ENCODE measurements around the gene CORO2B.

Gene CORO2B

DNA sequence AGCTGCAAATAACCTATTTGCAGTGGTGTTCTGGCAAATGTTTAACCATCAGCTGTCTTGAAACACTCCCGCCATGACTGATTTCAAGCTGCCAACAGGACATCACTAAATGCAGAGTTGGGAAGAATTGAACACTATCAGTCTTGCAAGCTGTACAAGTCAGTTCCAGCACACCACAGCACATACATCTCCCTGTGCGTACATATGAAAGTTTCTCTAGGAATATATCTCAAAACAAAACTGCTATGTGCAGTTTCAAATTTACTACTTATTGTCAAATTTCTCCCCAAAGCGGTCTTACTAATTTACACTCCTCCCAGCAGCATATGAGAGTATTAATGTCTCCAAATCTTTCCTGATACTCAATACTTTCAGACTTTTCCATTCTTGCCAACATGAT is 30.4 kb upstream of the CORO2B start:
- TF ChIP-seq, protein P1, sequence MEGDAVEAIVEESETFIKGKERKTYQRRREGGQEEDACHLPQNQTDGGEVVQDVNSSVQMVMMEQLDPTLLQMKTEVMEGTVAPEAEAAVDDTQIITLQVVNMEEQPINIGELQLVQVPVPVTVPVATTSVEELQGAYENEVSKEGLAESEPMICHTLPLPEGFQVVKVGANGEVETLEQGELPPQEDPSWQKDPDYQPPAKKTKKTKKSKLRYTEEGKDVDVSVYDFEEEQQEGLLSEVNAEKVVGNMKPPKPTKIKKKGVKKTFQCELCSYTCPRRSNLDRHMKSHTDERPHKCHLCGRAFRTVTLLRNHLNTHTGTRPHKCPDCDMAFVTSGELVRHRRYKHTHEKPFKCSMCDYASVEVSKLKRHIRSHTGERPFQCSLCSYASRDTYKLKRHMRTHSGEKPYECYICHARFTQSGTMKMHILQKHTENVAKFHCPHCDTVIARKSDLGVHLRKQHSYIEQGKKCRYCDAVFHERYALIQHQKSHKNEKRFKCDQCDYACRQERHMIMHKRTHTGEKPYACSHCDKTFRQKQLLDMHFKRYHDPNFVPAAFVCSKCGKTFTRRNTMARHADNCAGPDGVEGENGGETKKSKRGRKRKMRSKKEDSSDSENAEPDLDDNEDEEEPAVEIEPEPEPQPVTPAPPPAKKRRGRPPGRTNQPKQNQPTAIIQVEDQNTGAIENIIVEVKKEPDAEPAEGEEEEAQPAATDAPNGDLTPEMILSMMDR (IDR thresholded peaks at IDR 0.05; ENCODE audit: low read depth, low read length): no peak
- no peaks in the 10 kb centered on the region for H3K36me3 ChIP-seq

DNA sequence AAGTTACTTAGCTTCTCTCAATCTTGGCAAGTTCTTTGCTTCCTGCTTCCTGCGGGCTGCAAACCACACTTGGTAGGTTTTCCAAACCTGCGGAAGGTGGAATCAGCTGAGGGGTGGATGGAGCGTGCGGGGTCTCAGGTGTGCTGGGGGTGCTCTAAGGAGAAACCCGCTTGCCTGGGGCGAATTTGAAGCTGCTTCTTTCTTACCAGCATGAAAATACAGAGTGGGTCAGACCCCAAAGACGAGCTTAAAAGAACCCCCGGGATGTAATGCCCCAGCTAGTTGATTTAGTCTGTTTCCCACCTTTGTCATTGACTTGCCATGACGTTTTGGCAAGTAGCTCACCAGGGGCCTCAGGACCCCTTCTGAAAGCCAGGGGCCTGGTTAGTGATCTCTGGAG is 28.8 kb upstream of the CORO2B start:
- no peak for DNase-seq
- no peak overlapping the region for H3K27ac ChIP-seq
- peaks cover 4% of the 10 kb centered on the region for H3K9me3 ChIP-seq (ENCODE audit: severe bottlenecking)
- H3K36me3 ChIP-seq: no peaks in the 10 kb centered on the region; the same call in 1 of the 2 replicates
- H3K4me3 ChIP-seq (ENCODE audit: low read depth, low read length): no peak overlapping the region
- H3K27me3 ChIP-seq (ENCODE audit: insufficient read depth, low read depth, severe bottlenecking): no peaks in the 10 kb centered on the region
- TF ChIP-seq, protein P1 (IDR thresholded peaks at IDR 0.05; ENCODE audit: low read depth, low read length): no peak

More for the DNA sequence above, 30.4 kb upstream of the CORO2B start:
- Histone ChIP-seq H3K4me3 (ENCODE audit: low read depth, low read length) (no peak overlapping the region), H3K27ac (no peak overlapping the region), H3K27me3 (ENCODE audit: insufficient read depth, low read depth, severe bottlenecking) (no peaks in the 10 kb centered on the region), H3K9me3 (ENCODE audit: severe bottlenecking) (peaks cover 4% of the 10 kb centered on the region)
- no peak for DNase-seq

DNA sequence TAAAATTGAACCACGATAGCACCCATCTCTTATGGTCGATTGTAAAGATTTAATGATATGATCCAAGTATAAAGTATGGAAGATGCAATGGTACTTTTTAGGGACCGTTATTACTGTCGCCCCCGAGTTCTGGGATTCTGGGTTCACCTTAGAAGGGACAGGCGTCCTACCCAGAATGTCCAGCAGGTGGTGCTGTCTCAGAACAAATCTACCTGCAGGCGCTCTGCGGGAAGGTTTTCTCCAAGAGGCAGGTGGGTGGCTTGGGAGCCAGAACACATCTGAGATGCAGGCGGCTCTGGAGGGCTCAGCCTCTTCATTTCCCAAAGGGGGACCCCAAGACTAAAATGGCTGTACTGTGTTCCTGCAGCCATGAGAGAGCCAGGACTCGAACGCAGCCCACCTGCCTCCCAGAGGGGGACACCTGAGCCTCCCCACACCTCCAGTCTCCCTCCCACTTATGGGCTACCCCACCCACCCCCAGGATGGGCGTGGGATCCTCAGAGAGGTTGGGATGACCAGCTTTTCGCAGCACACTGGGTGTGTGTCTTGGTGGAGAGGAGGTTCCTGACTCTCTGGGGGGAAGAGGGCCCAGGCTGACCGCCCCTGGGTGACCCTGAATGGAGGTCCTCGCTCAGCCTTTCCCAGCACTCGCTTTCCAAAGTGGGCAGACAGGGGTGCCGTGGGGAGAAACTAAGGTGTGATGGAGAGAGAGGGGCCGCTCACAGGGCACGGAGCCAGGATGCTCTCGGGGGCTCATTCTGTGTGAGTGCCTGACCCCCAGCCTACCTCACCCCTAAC is 28.1 kb upstream of the CORO2B start:
- no peaks in the 10 kb centered on the region; the same call in 1 of the 2 replicates for H3K36me3 ChIP-seq
- TF ChIP-seq, protein P1 (IDR thresholded peaks at IDR 0.05; ENCODE audit: low read depth, low read length): peak; percentile 84
- peaks cover 4% of the 10 kb centered on the region for H3K9me3 ChIP-seq (ENCODE audit: severe bottlenecking)
- H3K27me3 ChIP-seq (ENCODE audit: insufficient read depth, low read depth, severe bottlenecking): no peaks in the 10 kb centered on the region
- H3K27ac ChIP-seq: no peak overlapping the region
- DNase-seq: peak; percentile 82
- no peak overlapping the region for H3K4me3 ChIP-seq (ENCODE audit: low read depth, low read length)

DNA sequence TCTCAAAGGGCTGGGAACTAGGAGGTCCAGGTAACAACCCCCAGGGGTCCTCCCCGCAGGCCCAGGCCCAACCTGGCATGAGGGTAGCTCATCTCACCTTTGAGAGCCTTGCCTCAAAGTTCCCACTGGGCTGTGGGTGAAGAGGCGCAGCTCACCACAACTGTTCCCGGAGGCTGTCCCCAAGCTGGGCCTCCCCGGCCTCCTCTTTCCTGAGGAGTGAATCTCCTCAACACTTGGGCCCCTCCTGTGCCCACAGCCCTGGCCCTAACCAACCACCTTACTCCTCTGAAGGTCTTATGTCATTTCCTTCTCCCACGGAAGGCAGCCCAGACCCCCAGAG is 27.5 kb upstream of the CORO2B start:
- TF ChIP-seq, protein P1 (IDR thresholded peaks at IDR 0.05; ENCODE audit: low read depth, low read length): no peak
- H3K27ac ChIP-seq: no peak overlapping the region
- no peak for DNase-seq
- no peak overlapping the region for H3K4me3 ChIP-seq (ENCODE audit: low read depth, low read length)
- peaks cover 4% of the 10 kb centered on the region for H3K9me3 ChIP-seq (ENCODE audit: severe bottlenecking)
- no peaks in the 10 kb centered on the region for H3K27me3 ChIP-seq (ENCODE audit: insufficient read depth, low read depth, severe bottlenecking)
- no peaks in the 10 kb centered on the region; the same call in 1 of the 2 replicates for H3K36me3 ChIP-seq

DNA sequence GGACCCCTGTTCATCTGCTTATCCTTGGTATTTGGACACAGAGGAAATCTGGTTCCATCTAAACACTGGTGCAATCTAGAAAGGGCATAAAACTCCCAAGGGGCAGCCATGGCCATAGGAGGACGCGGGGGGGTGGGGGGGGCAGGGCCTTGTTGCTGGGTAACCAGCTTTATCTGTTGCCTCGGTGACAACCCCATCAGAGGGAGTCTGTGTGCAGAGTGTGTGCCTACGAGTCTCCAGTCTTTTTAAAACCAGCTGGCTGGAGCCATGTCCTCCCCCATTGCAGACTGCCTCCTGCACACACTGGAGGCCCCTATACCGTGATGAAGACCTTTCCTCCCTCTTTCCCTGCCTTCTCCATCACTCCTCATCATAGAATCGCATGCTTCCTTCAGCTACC is 26.4 kb upstream of the CORO2B start:
- H3K27ac ChIP-seq: no peak overlapping the region
- DNase-seq: no peak

More for the DNA sequence above, 26.4 kb upstream of the CORO2B start:
- Histone ChIP-seq H3K27me3 (ENCODE audit: insufficient read depth, low read depth, severe bottlenecking) (no peaks in the 10 kb centered on the region), H3K36me3 (no peaks in the 10 kb centered on the region; the same call in 1 of the 2 replicates), H3K4me3 (ENCODE audit: low read depth, low read length) (no peak overlapping the region), H3K9me3 (ENCODE audit: severe bottlenecking) (no peaks in the 10 kb centered on the region)
- TF ChIP-seq, protein P1 (IDR thresholded peaks at IDR 0.05; ENCODE audit: low read depth, low read length): no peak

Measured in WERI-Rb-1 (cell line).